Activated CD8-positive, alpha-beta T cell treated with anti-CD3 and anti-CD28 coated beads for 36 hours (primary cell): ENCODE data around the gene WDR74. TPM values are rescaled to one million over a fixed set of nuclear protein-coding genes. Genes with fewer than 3 reads are reported as not detected.

Experiments
- ATAC-seq: fragments of 200-7000 bp; cut with Tn5 transposase; one replicate; pipeline ENCODE4 v1.10.0; 2021; ENCODE audit warnings: mild to moderate bottlenecking, moderate library complexity
- CTCF ChIA-PET: fragments of 350-600 bp; sonication (Branson Sonifier 250); formaldehyde crosslinking; loops from one replicate; lab custom pipeline; 2021; ENCODE audit warnings: antibody characterized with exemption; lab: Charles Lee
- POLR2A ChIA-PET: fragments of 350-600 bp; sonication (Branson Sonifier 250); formaldehyde crosslinking; loops from one replicate; lab custom pipeline; 2021; ENCODE audit warnings: antibody characterized with exemption; lab: Charles Lee
- DNase-seq: peaks from one replicate; pipeline ENCODE4 v3.0.0-alpha.2; 2020
- H3K27ac Mint-ChIP-seq: one replicate; pipeline ENCODE4 v1.8.0; 2021; ENCODE audit warnings: mild to moderate bottlenecking, mixed read lengths
- H3K27me3 Mint-ChIP-seq: one replicate; pipeline ENCODE4 v1.8.0; 2021; ENCODE audit warnings: mixed read lengths
- H3K36me3 Mint-ChIP-seq: one replicate; pipeline ENCODE4 v1.8.0; 2021; ENCODE audit warnings: low read depth, mixed read lengths
- H3K4me1 Mint-ChIP-seq: one replicate; pipeline ENCODE4 v1.8.0; 2021; ENCODE audit warnings: low read depth, mixed read lengths
- H3K4me3 Mint-ChIP-seq: one replicate; pipeline ENCODE4 v1.8.0; 2021; ENCODE audit warnings: mild to moderate bottlenecking, moderate library complexity, mixed read lengths
- H3K9me3 Mint-ChIP-seq: one replicate; pipeline ENCODE4 v1.8.0; 2021; ENCODE audit warnings: mixed read lengths
- intact Hi-C: fragments of 100-400 bp; cut with micrococcal nuclease; formaldehyde crosslinking; loops from one replicate; pipeline ENCODE4 v1.10.0; 2022
- total RNA-seq, 2 experiments: library from RNA; stranded (reverse); gene quantifications; one replicate each; pipeline ENCODE4 v1.2.3, GENCODE V29; 2021
- TF ChIP-seq, protein P1 (sequence below): fragments of 200-600 bp; IDR thresholded peaks from one replicate; pipeline ENCODE4 v1.8.0; 2022; ENCODE audit warnings: antibody characterized with exemption, mild to moderate bottlenecking

WDR74 gene
- total RNA-seq, 2 experiments from 2014 or later: 96.5 to 99.3 TPM

DNA sequence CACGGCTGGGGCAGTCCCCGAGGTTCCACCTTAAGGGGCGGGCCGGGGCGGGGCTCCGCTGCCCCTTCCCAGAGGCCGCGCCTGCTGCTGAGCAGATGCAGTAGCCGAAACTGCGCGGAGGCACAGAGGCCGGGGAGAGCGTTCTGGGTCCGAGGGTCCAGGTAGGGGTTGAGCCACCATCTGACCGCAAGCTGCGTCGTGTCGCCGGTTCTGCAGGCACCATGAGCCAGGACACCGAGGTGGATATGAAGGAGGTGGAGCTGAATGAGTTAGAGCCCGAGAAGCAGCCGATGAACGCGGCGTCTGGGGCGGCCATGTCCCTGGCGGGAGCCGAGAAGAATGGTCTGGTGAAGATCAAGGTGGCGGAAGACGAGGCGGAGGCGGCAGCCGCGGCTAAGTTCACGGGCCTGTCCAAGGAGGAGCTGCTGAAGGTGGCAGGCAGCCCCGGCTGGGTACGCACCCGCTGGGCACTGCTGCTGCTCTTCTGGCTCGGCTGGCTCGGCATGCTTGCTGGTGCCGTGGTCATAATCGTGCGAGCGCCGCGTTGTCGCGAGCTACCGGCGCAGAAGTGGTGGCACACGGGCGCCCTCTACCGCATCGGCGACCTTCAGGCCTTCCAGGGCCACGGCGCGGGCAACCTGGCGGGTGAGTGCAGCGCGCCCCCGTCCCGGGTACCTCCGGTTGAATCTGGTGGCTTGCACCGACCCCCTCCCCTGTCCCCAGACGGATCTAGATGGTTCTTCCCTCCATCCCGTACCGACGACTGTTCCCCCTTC, 41.6 kb upstream of the WDR74 start, which contains the start of gene SLC3A2:
SLC3A2 (plus strand) TSS at position 94 of the 776 bp plus-strand sequence; CDS start at position 222, 128 bp downstream.
- H3K36me3 Mint-ChIP-seq: peaks cover 74% of the 10 kb centered on the region
- CTCF ChIA-PET: interaction anchor here (0.9 to 6.1 kb wide), 10 partner anchors 15 to 154 kb away, joined by 3 to 34 read pairs (median 5); partner anchors contain the start of gene HNRNPUL2
- H3K27ac Mint-ChIP-seq: peak within 1 kb of the TSS; percentile 100
- DNase-seq (peak; percentile 91), ATAC-seq (peak; percentile 76)
- POLR2A ChIA-PET: interaction anchor here (0.6 to 15.6 kb wide), 52 partner anchors 9 to 479 kb away, joined by 3 to 495 read pairs (median 5); partner anchors contain the start of genes C11orf98, CSKMT, GNG3 and HNRNPUL2
- H3K9me3 Mint-ChIP-seq: no peaks in the 10 kb centered on the region
- no peaks in the 10 kb centered on the region for H3K27me3 Mint-ChIP-seq
- peaks cover 41% of the 10 kb centered on the region for H3K4me1 Mint-ChIP-seq
- TF ChIP-seq, protein P1, sequence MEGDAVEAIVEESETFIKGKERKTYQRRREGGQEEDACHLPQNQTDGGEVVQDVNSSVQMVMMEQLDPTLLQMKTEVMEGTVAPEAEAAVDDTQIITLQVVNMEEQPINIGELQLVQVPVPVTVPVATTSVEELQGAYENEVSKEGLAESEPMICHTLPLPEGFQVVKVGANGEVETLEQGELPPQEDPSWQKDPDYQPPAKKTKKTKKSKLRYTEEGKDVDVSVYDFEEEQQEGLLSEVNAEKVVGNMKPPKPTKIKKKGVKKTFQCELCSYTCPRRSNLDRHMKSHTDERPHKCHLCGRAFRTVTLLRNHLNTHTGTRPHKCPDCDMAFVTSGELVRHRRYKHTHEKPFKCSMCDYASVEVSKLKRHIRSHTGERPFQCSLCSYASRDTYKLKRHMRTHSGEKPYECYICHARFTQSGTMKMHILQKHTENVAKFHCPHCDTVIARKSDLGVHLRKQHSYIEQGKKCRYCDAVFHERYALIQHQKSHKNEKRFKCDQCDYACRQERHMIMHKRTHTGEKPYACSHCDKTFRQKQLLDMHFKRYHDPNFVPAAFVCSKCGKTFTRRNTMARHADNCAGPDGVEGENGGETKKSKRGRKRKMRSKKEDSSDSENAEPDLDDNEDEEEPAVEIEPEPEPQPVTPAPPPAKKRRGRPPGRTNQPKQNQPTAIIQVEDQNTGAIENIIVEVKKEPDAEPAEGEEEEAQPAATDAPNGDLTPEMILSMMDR: peak; percentile 71
- intact Hi-C loops: loop anchor here (1.0 to 5.0 kb wide), 2 partner anchors 26 to 94 kb away; partner anchors contain the start of gene TMEM179B
- H3K4me3 Mint-ChIP-seq: peak within 1 kb of the TSS; percentile 99

DNA sequence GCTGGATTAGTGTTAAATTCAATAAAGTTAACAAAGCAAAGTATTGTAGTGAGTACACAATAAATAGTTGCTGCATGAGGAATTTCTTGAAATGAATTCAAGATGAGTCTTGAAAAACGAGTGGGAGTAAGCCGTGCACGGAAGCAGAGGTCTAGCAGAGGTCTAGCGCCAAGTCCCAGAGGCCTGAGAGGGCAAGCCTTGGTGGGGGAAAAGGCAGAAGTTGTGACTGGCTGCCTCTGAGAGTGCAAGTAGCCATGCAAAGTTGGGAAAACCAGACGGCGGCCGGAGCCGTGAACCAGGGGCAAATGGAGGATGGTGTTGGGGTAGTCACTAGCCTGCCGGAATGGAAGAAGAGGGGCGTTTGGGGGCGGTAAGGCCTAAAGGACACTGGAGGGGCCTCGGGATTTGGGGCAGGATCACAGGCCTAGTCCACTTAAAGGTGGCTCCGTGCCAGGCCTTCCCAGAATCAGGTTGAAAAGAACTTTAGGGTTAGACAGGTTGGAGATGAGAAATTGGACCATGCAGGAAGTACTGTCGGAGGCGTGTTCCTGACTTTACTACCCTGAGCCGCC, 40.9 kb upstream of the WDR74 start:
- H3K4me3 Mint-ChIP-seq: peak overlapping the region; percentile 99
- H3K36me3 Mint-ChIP-seq: peaks cover 68% of the 10 kb centered on the region
- H3K27ac Mint-ChIP-seq: peak overlapping the region; percentile 100
- TF ChIP-seq, protein P1: no peak
- intact Hi-C loops: loop anchor here (5.0 kb wide), 1 partner anchor 93 kb away; the partner anchor contains the start of gene TMEM179B
- ChIA-PET POLR2A (interaction anchor here (0.6 to 15.6 kb wide), 34 partner anchors 8 to 336 kb away, joined by 3 to 495 read pairs (median 6); partner anchors contain the start of genes GNG3, HNRNPUL2, LBHD1 and NXF1), CTCF (interaction anchor here (0.9 to 1.8 kb wide), 7 partner anchors 25 to 153 kb away, joined by 3 to 9 read pairs (median 4); partner anchors contain the start of gene HNRNPUL2)
- no peaks in the 10 kb centered on the region for H3K9me3 Mint-ChIP-seq
- H3K27me3 Mint-ChIP-seq: no peaks in the 10 kb centered on the region
- ATAC-seq: peak; percentile 25
- peaks cover 36% of the 10 kb centered on the region for H3K4me1 Mint-ChIP-seq
- DNase-seq: peak; percentile 67

- TF ChIP-seq, protein P1: no peak
- peak overlapping the region; percentile 99 for H3K4me3 Mint-ChIP-seq
- H3K4me1 Mint-ChIP-seq: peaks cover 30% of the 10 kb centered on the region
- CTCF ChIA-PET: no interaction called here
- intact Hi-C loops: no loop called here
- H3K36me3 Mint-ChIP-seq: peaks cover 63% of the 10 kb centered on the region
- ATAC-seq (no peak), DNase-seq (no peak)
- H3K9me3 Mint-ChIP-seq: no peaks in the 10 kb centered on the region
- POLR2A ChIA-PET: interaction anchor here (0.7 to 15.6 kb wide), 10 partner anchors 9 to 287 kb away, joined by 3 to 495 read pairs (median 8); partner anchors contain the start of genes LBHD1, NXF1, TMEM179B and TUT1
- peak overlapping the region; percentile 100 for H3K27ac Mint-ChIP-seq
- no peaks in the 10 kb centered on the region for H3K27me3 Mint-ChIP-seq
Observed at GRCh38 chr11:62879235-62879978, 40.0 kb upstream of the WDR74 start.

GRCh38 chr11:62876712-62877111, 37.3 kb upstream of the WDR74 start:
- Mint-ChIP-seq H3K9me3 (no peaks in the 10 kb centered on the region), H3K27me3 (no peaks in the 10 kb centered on the region), H3K36me3 (peaks cover 42% of the 10 kb centered on the region), H3K4me3 (no peak overlapping the region), H3K4me1 (peaks cover 12% of the 10 kb centered on the region), H3K27ac (no peak overlapping the region)
- intact Hi-C loops: no loop called here
- TF ChIP-seq, protein P1: no peak
- DNase-seq (no peak), ATAC-seq (no peak)
- ChIA-PET POLR2A (interaction anchor here (1.5 to 1.7 kb wide), 2 partner anchors 20 to 36 kb away, joined by 5 to 6 read pairs; no protein-coding TSS in a partner anchor), CTCF (interaction anchor here (1.3 to 1.9 kb wide), 2 partner anchors 14 to 90 kb away, joined by 4 to 6 read pairs; no protein-coding TSS in a partner anchor)
